HFF-Myc (cell line): ENCODE data around the gene EPHA6.

Experiments
- DNase-seq: peaks from one replicate; pipeline ENCODE4 v3.0.0-alpha.2; 2011; ENCODE audit warnings: low read depth; ENCODE audit errors: extremely low read depth
- H3K4me3 ChIP-seq: replicated peaks from 2 replicates; pipeline ENCODE4 v1.5.1; 2011; ENCODE audit warnings: low read depth, mild to moderate bottlenecking, control low read depth, low read length
- TF ChIP-seq, protein P1 (sequence below): IDR thresholded peaks from 2 replicates; pipeline ENCODE4 v1.5.1; 2012; ENCODE audit warnings: mild to moderate bottlenecking, low read depth, low read length, control low read depth; ENCODE audit errors: missing control alignments

EPHA6 gene

DNA sequence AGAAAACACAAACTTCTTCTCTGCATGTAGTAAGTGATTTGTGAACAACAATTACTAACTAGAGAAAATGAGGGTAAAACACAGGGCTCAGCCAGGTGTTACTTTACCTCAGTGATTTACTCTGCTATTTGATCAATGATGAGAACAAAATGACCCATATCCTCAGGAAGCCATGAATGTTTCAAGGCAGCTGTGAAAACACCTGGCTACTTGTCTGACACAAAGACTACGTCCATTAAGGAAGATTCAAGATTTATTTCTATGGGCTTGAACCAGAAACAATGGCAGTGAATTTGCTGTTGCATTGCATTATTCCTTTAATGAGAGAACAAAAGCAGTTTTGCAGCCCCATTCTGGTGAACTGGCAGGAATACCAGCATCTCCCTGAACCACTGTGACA is 575.5 kb downstream of the EPHA6 start:
- TF ChIP-seq, protein P1, sequence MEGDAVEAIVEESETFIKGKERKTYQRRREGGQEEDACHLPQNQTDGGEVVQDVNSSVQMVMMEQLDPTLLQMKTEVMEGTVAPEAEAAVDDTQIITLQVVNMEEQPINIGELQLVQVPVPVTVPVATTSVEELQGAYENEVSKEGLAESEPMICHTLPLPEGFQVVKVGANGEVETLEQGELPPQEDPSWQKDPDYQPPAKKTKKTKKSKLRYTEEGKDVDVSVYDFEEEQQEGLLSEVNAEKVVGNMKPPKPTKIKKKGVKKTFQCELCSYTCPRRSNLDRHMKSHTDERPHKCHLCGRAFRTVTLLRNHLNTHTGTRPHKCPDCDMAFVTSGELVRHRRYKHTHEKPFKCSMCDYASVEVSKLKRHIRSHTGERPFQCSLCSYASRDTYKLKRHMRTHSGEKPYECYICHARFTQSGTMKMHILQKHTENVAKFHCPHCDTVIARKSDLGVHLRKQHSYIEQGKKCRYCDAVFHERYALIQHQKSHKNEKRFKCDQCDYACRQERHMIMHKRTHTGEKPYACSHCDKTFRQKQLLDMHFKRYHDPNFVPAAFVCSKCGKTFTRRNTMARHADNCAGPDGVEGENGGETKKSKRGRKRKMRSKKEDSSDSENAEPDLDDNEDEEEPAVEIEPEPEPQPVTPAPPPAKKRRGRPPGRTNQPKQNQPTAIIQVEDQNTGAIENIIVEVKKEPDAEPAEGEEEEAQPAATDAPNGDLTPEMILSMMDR: no peak
- no peak for DNase-seq
- no peak overlapping the region for H3K4me3 ChIP-seq

DNA sequence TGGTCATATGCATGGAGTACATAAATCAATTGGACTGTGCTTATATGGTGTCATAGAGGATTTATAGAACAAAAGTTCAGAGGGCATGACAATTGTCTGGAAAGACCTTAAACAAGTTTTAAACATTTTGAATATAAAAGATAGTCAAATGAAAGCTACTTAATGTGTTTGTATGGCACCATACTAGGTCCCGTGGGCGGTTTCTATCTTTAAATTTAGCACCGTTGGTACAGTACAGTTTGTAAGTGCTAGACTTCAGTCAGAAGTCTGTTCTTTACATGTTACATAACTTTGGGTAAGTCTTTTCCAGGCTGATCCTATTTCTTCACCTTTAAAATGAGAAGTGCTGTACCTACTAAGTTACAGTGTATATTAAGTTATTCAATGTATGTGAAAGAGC is 576.8 kb downstream of the EPHA6 start:
- TF ChIP-seq, protein P1: no peak
- H3K4me3 ChIP-seq: no peak overlapping the region
- DNase-seq: no peak

DNA sequence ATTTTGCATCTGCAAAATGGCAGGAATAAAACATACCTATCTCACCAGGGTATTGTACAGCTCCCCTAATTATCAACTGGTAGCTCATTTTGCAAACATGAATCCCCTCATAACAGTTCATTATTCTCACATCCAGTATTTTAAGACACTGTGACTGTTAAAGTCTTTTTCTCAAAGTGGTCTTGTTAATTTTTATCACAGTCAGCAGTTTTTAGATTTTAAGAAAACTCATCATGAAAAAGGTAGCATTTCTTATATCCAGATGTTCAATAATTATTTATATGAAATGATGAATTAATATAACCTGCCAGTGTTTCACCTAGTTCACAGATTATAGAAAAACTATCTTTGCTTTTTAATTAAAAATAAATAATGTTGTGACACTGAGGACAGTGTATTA is 595.2 kb downstream of the EPHA6 start:
- TF ChIP-seq, protein P1: no peak
- no peak for DNase-seq
- no peak overlapping the region for H3K4me3 ChIP-seq

DNA sequence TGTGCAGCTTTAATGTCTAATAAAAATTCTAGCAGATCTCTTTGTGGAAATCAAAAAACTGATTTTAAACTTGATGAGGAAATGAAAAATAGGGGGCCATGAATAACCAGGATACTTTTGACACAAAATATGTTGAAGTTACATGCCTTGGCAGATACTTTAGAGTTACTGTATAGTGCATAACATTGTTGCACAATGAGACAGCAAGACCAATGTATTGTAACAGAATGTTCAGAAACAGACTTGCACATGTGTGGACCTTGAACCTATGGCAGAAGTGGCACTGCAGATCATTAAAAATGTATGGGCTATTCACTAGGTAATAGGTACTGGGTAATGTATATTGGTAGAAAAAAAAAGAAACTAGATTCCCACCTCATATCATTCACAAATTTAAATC is 607.2 kb downstream of the EPHA6 start:
- TF ChIP-seq, protein P1: no peak
- DNase-seq: no peak
- H3K4me3 ChIP-seq: no peak overlapping the region

DNA sequence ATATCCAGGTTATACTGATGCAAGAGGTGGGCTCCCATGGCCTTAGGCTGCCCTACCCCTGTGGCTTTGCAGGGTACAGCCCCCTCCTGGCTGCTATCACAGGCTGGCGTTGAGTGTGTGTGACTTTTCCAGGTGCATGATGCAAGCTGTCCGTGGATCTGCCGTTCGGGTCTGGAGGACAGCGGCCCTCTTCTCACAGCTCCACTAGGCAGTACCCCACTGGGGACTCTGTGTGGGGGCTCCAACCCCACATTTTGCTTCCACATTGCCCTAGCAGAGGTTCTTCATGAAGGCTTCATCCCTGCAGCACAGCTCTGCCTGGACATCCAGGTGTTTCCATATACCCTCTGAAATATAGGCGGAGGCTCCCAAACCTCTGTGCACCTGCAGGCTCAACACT is 610.6 kb downstream of the EPHA6 start:
- H3K4me3 ChIP-seq: no peak overlapping the region
- no peak for DNase-seq
- TF ChIP-seq, protein P1: no peak

DNA sequence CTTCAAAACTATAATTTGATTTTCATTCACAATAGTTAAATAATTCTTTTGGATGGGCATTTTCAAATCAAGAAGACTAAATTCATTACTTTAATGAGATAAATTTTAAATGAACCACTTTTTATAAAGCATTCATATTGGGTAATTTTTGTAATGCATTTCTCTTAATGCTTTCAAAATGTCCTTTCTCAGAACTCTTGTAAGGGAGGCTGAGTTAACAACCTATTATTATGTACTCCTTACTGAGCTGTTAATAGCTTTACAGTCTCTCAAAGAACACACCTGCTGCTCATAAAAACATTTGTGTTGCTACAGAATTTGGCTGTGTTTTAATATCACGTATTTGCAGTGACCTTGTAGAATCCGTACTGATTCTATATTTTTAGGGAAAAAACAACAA is 616.2 kb downstream of the EPHA6 start:
- TF ChIP-seq, protein P1: no peak
- DNase-seq: no peak
- no peak overlapping the region for H3K4me3 ChIP-seq

DNA sequence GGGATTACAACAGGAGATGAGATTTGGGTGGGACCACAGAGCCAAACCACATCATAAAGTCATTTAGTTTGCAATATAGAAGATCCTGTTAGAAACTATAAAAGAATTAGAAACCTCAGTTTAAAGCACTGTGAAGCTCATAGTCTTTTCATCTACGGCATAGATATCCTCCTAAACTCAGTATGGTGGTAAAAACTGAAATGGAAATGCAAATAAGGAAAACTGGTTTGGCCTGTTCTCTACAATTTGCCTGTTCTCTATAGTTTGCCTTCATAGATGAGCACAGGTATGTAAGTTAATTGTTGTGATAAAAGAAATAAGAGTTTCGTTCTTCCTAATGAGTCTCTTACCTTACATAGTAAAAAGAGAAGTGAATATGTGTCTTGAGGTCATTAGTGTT is 618.5 kb downstream of the EPHA6 start:
- no peak for DNase-seq
- no peak overlapping the region for H3K4me3 ChIP-seq
- TF ChIP-seq, protein P1: no peak
